K562 (cell line): ENCODE measurements around the gene PTGES3. TPM values are rescaled to one million over a fixed set of nuclear protein-coding genes. Genes with fewer than 3 reads are reported as not detected.

Source experiments
- HMGN3 ChIP-seq: IDR thresholded peaks from 2 replicates; pipeline ENCODE4 v1.6.1; 2011; ENCODE audit warnings: borderline replicate concordance, low read depth, mild to moderate bottlenecking, mixed read lengths, low read length; ENCODE audit not compliant: insufficient read length; ENCODE audit errors: extremely low read depth
- HSF4 ChIP-seq: fragments of 250-450 bp; sonication (Bioruptor Pico); IDR thresholded peaks from 2 replicates; pipeline ENCODE4 v2.1.2; 2022; ENCODE audit warnings: mild to moderate bottlenecking, moderate library complexity, borderline replicate concordance
- MAZ ChIP-seq, 2 experiments: fragments of 450-650 bp in 1 of 2; sonication (generic) in 1 of 2; formaldehyde crosslinking; IDR thresholded peaks in 1 of 2; conservative IDR thresholded peaks in 1 of 2; 2 replicates each; pipeline versions ENCODE4 v1.4.0 to v1.5.0; 2020; ENCODE audit warnings: mild to moderate bottlenecking in 1 of 2, missing genetic modification reagents in 1 of 2
- PCBP1 ChIP-seq: fragments of 200-400 bp; formaldehyde crosslinking; IDR thresholded peaks from 2 replicates; pipeline ENCODE4 v1.6.1; 2018; ENCODE audit warnings: mild to moderate bottlenecking, low read depth, low read length; ENCODE audit not compliant: poor library complexity, severe bottlenecking
- POU5F1 ChIP-seq: fragments of 150-350 bp; IDR thresholded peaks from 2 replicates; pipeline ENCODE4 v1.6.1; 2014; ENCODE audit warnings: borderline replicate concordance, low read length, low read depth, mild to moderate bottlenecking; ENCODE audit not compliant: partially characterized antibody
- SMC3 ChIP-seq: conservative IDR thresholded peaks from 2 replicates; pipeline ENCODE4 v1.6.1; 2011; ENCODE audit warnings: low read depth, low read length, improper control_type of control experiment; ENCODE audit not compliant: insufficient read depth
- STAG1 ChIP-seq: sonication (generic); formaldehyde crosslinking; IDR thresholded peaks from 2 replicates; pipeline ENCODE4 v1.5.0; 2020; ENCODE audit warnings: missing genetic modification reagents, borderline replicate concordance
- YBX1 ChIP-seq: fragments of 450-650 bp; IDR thresholded peaks from 2 replicates; pipeline ENCODE4 v1.7.1; 2016; ENCODE audit warnings: mild to moderate bottlenecking
- ZNF354B ChIP-seq: fragments of 250-450 bp; sonication (Bioruptor Pico); IDR thresholded peaks from 2 replicates; pipeline ENCODE4 v1.4.0; 2020
- polyA plus RNA-seq, 8 experiments: library from polyadenylated mRNA; depleted of rRNA in 4 of 8; stranded (reverse) in 5 of 8; unstranded in 3 of 8; fragments of >200 nt; fragmentation: Nextera tagmentation in 2 of 8; fragmentation: Illumina TruSeq in 1 of 8; extraction: Ambion mirVana in 2 of 8; extraction: Trizol in 1 of 8; gene quantifications; 2 replicates each; pipeline versions ENCODE4 v1.2.1 to v1.2.3, GENCODE V29; 2011 to 2014; ENCODE audit warnings: inconsistent platforms in 1 of 8, missing spikeins in 1 of 8
- total RNA-seq, 7 experiments: library from RNA; depleted of rRNA in 6 of 7; stranded (reverse); fragments of >200 nt in 6 of 7; fragmentation: Illumina TruSeq in 2 of 7; extraction: Trizol in 2 of 7; gene quantifications; 2 replicates each; pipeline versions ENCODE4 v1.2.1 to v1.2.3, GENCODE V29; 2011 to 2021; ENCODE audit warnings: low replicate concordance in 1 of 7
- TF ChIP-seq, protein P1 (sequence below): fragments of 450-650 bp; IDR thresholded peaks from 2 replicates; pipeline ENCODE4 v1.6.1; 2016; ENCODE audit warnings: borderline replicate concordance
- TF ChIP-seq, protein P2 (sequence below): sonication (generic); formaldehyde crosslinking; IDR thresholded peaks from 2 replicates; pipeline ENCODE4 v1.5.0; 2020; ENCODE audit warnings: missing genetic modification reagents
- TF ChIP-seq, protein P3 (sequence below): sonication (generic); formaldehyde crosslinking; IDR thresholded peaks from 2 replicates; pipeline ENCODE4 v1.8.0; 2022; ENCODE audit warnings: missing genetic modification reagents, mild to moderate bottlenecking, moderate library complexity, borderline replicate concordance
- TF ChIP-seq, protein P4 (sequence below): sonication (generic); formaldehyde crosslinking; IDR thresholded peaks from 2 replicates; pipeline ENCODE4 v1.8.1; 2022; ENCODE audit warnings: missing genetic modification reagents
- TF ChIP-seq, protein P5 (sequence below): fragments of 450-650 bp; IDR thresholded peaks from 2 replicates; pipeline ENCODE4 v1.6.1; 2017; ENCODE audit warnings: antibody characterized with exemption
- TF ChIP-seq, protein P6 (sequence below): fragments of 450-650 bp; IDR thresholded peaks from 2 replicates; pipeline ENCODE4 v1.6.1; 2018; ENCODE audit not compliant: partially characterized antibody

PTGES3 gene
- total and polyA plus RNA-seq, 9 of the 15 experiments (the other 6 are each of a cell fraction or from before 2014, with no cell fraction given): 163 to 501 (median 213) TPM

DNA sequence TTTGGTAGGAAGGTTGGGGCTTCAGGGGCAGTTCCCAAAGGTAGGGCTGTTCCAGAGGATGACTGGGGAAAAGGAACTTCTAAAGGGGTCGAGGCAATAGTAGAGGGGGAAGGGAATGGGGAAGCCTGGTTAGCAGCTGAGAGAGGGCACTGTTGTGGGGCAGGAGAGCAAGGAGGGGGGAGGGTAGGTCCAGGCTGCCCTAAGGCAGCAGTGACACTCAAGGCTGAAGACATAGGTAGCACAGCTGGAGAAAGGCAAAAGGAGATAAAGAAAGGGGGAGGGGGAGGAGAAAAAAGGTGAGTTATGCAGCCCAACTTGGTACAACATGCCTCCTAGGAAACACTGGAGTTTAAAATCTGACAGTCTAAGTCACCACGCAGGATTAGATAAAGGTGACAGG lies 33.1 kb upstream of the PTGES3 start (continued):
- TF ChIP-seq, protein P1, sequence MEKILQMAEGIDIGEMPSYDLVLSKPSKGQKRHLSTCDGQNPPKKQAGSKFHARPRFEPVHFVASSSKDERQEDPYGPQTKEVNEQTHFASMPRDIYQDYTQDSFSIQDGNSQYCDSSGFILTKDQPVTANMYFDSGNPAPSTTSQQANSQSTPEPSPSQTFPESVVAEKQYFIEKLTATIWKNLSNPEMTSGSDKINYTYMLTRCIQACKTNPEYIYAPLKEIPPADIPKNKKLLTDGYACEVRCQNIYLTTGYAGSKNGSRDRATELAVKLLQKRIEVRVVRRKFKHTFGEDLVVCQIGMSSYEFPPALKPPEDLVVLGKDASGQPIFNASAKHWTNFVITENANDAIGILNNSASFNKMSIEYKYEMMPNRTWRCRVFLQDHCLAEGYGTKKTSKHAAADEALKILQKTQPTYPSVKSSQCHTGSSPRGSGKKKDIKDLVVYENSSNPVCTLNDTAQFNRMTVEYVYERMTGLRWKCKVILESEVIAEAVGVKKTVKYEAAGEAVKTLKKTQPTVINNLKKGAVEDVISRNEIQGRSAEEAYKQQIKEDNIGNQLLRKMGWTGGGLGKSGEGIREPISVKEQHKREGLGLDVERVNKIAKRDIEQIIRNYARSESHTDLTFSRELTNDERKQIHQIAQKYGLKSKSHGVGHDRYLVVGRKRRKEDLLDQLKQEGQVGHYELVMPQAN: no peak
- TF ChIP-seq SMC3: no peak
- TF ChIP-seq, protein P2, sequence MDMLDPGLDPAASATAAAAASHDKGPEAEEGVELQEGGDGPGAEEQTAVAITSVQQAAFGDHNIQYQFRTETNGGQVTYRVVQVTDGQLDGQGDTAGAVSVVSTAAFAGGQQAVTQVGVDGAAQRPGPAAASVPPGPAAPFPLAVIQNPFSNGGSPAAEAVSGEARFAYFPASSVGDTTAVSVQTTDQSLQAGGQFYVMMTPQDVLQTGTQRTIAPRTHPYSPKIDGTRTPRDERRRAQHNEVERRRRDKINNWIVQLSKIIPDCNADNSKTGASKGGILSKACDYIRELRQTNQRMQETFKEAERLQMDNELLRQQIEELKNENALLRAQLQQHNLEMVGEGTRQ (CRISPR knock-in tag): no peak
- no peak for TF ChIP-seq ZNF354B (CRISPR knock-in tag)
- TF ChIP-seq, protein P3, sequence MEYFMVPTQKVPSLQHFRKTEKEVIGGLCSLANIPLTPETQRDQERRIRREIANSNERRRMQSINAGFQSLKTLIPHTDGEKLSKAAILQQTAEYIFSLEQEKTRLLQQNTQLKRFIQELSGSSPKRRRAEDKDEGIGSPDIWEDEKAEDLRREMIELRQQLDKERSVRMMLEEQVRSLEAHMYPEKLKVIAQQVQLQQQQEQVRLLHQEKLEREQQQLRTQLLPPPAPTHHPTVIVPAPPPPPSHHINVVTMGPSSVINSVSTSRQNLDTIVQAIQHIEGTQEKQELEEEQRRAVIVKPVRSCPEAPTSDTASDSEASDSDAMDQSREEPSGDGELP (CRISPR knock-in tag): peak; percentile 51
- TF ChIP-seq MAZ (CRISPR knock-in tag; conservative IDR thresholded peaks at IDR 0.05 in 1 of 2, IDR thresholded peaks at IDR 0.05 in 1 of 2): no peak
- TF ChIP-seq POU5F1: no peak
- no peak for TF ChIP-seq STAG1 (CRISPR knock-in tag)
- no peak for TF ChIP-seq HSF4 (CRISPR knock-in tag)
- TF ChIP-seq, protein P4, sequence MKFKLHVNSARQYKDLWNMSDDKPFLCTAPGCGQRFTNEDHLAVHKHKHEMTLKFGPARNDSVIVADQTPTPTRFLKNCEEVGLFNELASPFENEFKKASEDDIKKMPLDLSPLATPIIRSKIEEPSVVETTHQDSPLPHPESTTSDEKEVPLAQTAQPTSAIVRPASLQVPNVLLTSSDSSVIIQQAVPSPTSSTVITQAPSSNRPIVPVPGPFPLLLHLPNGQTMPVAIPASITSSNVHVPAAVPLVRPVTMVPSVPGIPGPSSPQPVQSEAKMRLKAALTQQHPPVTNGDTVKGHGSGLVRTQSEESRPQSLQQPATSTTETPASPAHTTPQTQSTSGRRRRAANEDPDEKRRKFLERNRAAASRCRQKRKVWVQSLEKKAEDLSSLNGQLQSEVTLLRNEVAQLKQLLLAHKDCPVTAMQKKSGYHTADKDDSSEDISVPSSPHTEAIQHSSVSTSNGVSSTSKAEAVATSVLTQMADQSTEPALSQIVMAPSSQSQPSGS (CRISPR knock-in tag): no peak
- no peak for TF ChIP-seq HMGN3
- no peak for TF ChIP-seq YBX1
- TF ChIP-seq PCBP1: no peak
- TF ChIP-seq, protein P5, sequence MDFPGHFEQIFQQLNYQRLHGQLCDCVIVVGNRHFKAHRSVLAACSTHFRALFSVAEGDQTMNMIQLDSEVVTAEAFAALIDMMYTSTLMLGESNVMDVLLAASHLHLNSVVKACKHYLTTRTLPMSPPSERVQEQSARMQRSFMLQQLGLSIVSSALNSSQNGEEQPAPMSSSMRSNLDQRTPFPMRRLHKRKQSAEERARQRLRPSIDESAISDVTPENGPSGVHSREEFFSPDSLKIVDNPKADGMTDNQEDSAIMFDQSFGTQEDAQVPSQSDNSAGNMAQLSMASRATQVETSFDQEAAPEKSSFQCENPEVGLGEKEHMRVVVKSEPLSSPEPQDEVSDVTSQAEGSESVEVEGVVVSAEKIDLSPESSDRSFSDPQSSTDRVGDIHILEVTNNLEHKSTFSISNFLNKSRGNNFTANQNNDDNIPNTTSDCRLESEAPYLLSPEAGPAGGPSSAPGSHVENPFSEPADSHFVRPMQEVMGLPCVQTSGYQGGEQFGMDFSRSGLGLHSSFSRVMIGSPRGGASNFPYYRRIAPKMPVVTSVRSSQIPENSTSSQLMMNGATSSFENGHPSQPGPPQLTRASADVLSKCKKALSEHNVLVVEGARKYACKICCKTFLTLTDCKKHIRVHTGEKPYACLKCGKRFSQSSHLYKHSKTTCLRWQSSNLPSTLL: no peak
- TF ChIP-seq, protein P6, sequence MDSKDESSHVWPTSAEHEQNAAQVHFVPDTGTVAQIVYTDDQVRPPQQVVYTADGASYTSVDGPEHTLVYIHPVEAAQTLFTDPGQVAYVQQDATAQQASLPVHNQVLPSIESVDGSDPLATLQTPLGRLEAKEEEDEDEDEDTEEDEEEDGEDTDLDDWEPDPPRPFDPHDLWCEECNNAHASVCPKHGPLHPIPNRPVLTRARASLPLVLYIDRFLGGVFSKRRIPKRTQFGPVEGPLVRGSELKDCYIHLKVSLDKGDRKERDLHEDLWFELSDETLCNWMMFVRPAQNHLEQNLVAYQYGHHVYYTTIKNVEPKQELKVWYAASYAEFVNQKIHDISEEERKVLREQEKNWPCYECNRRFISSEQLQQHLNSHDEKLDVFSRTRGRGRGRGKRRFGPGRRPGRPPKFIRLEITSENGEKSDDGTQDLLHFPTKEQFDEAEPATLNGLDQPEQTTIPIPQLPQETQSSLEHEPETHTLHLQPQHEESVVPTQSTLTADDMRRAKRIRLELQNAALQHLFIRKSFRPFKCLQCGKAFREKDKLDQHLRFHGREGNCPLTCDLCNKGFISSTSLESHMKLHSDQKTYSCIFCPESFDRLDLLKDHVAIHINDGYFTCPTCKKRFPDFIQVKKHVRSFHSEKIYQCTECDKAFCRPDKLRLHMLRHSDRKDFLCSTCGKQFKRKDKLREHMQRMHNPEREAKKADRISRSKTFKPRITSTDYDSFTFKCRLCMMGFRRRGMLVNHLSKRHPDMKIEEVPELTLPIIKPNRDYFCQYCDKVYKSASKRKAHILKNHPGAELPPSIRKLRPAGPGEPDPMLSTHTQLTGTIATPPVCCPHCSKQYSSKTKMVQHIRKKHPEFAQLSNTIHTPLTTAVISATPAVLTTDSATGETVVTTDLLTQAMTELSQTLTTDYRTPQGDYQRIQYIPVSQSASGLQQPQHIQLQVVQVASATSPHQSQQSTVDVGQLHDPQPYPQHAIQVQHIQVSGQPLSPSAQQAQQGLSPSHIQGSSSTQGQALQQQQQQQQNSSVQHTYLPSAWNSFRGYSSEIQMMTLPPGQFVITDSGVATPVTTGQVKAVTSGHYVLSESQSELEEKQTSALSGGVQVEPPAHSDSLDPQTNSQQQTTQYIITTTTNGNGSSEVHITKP: peak; percentile 60
